ENCODE measurements around the gene GP2.

The GP2 gene

DNA sequence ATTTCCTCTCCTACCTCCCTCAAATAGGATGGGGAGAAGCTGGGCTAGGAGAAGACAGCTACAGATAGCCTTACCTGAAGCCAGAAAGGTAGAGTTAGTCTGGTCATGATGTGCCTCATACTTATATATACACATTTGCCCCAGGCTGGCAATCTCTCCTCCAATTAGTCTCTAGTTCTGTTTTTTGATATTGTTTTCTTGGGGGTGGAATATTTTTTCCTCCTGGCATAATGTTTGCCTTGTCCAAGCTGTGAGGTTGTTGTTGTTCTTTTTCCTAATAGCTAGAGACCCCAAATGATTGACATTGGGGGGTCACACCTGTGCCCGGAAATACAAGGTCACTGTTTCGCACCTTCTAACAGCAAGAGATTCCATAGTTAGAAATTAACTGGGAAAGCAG lies 25.3 kb upstream of the GP2 start, which contains the start of gene UMOD:
Gene UMOD, minus strand, starts transcription at position 101 of the 400 bp plus-strand sequence. CDS start 1,978 bp downstream, outside the sequence.
- H3K79me1 ChIP-seq (ENCODE audit: low read length): no peaks in the 10 kb centered on the region

DNA sequence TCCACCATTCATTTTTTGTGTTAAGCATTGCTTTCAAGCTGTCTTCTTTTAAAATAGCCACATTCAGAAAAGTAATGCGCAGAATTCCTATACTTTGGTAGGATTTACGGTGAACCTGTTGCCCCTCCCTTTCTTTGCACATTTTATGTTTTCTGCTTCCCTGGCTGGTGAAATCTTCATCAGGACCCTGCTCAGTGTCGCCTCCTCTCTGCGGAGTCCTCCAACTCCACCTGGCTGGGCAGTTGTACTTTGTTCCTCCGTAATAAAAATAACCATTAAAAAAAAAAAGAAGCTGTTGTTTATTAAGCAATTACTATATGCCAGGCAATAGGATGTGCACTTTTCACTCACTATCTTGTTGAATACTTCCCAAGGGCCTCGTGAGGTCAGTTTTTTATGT lies 22.3 kb upstream of the GP2 start:
- DNase-seq: no peak
- Histone ChIP-seq H3K9me3 (ENCODE audit: insufficient read depth, low read depth, low read length) (no peaks in the 10 kb centered on the region), H3K4me1 (ENCODE audit: control insufficient read depth in 1 of 2, insufficient read depth in 2 of 2, low read length in 2 of 2) (no peaks in the 10 kb centered on the region), H3K4ac (ENCODE audit: low read depth, low read length) (no peak overlapping the region), H3K36me3 (ENCODE audit: control insufficient read depth in 1 of 2, insufficient read depth in 2 of 2, low read length in 2 of 2) (no peaks in the 10 kb centered on the region), H4K12ac (ENCODE audit: low read depth, low read length) (no peak overlapping the region), H3K23ac (ENCODE audit: low read length) (no peak overlapping the region), H2BK5ac (ENCODE audit: low read depth, low read length, poor library complexity) (no peak overlapping the region), H3K27me3 (ENCODE audit: insufficient read depth, low read length) (no peaks in the 10 kb centered on the region), H3K4me3 (ENCODE audit: low read depth, low read length) (no peak overlapping the region), H4K8ac (ENCODE audit: low read depth, low read length) (no peak overlapping the region), H3K27ac (ENCODE audit: low read depth, low read length) (no peak overlapping the region), H2AK5ac (ENCODE audit: low read length) (no peak overlapping the region), H3K9ac (ENCODE audit: low read length) (no peak overlapping the region), H3K79me2 (ENCODE audit: control insufficient read depth, insufficient read depth, low read length, poor library complexity) (no peaks in the 10 kb centered on the region), H3K18ac (ENCODE audit: low read length) (no peak overlapping the region), H3K79me1 (ENCODE audit: low read length) (no peaks in the 10 kb centered on the region), H3K14ac (ENCODE audit: low read length) (no peak overlapping the region), H3K4me2 (ENCODE audit: low read length) (no peak overlapping the region), H4K91ac (ENCODE audit: low read depth, low read length) (no peak overlapping the region), H2AFZ (ENCODE audit: insufficient read depth, low read length, poor library complexity) (no peak overlapping the region), H2BK120ac (ENCODE audit: insufficient read depth, low read length, poor library complexity) (no peak overlapping the region), H2BK12ac (ENCODE audit: low read length) (no peak overlapping the region)
- no CpG with 5 or more reads among the region's 6 CpGs for WGBS (ENCODE audit: extremely low coverage, insufficient coverage, insufficient read length)

More for the DNA sequence above, 25.3 kb upstream of the GP2 start, which contains the start of gene UMOD:
- Histone ChIP-seq H3K9me3 (ENCODE audit: insufficient read depth, low read depth, low read length) (no peaks in the 10 kb centered on the region), H3K23ac (ENCODE audit: low read length) (no peak within 1 kb of the TSS), H3K14ac (ENCODE audit: low read length) (no peak within 1 kb of the TSS), H3K18ac (ENCODE audit: low read length) (no peak within 1 kb of the TSS), H2BK12ac (ENCODE audit: low read length) (no peak within 1 kb of the TSS), H2AFZ (ENCODE audit: insufficient read depth, low read length, poor library complexity) (no peak within 1 kb of the TSS), H3K4me3 (ENCODE audit: low read depth, low read length) (no peak within 1 kb of the TSS), H3K27ac (ENCODE audit: low read depth, low read length) (no peak within 1 kb of the TSS), H3K27me3 (ENCODE audit: insufficient read depth, low read length) (no peaks in the 10 kb centered on the region), H4K8ac (ENCODE audit: low read depth, low read length) (no peak within 1 kb of the TSS), H3K36me3 (ENCODE audit: control insufficient read depth in 1 of 2, insufficient read depth in 2 of 2, low read length in 2 of 2) (no peaks in the 10 kb centered on the region), H3K4ac (ENCODE audit: low read depth, low read length) (no peak within 1 kb of the TSS), H2BK5ac (ENCODE audit: low read depth, low read length, poor library complexity) (no peak within 1 kb of the TSS), H3K9ac (ENCODE audit: low read length) (no peak within 1 kb of the TSS), H3K4me2 (ENCODE audit: low read length) (no peak within 1 kb of the TSS), H4K91ac (ENCODE audit: low read depth, low read length) (no peak within 1 kb of the TSS), H2AK5ac (ENCODE audit: low read length) (no peak within 1 kb of the TSS), H3K4me1 (ENCODE audit: control insufficient read depth in 1 of 2, insufficient read depth in 2 of 2, low read length in 2 of 2) (no peaks in the 10 kb centered on the region), H4K12ac (ENCODE audit: low read depth, low read length) (no peak within 1 kb of the TSS), H2BK120ac (ENCODE audit: insufficient read depth, low read length, poor library complexity) (no peak within 1 kb of the TSS), H3K79me2 (ENCODE audit: control insufficient read depth, insufficient read depth, low read length, poor library complexity) (no peaks in the 10 kb centered on the region)
- no peak for DNase-seq
- no CpG with 5 or more reads among the region's 2 CpGs for WGBS (ENCODE audit: extremely low coverage, insufficient coverage, insufficient read length)

GRCh38 chr16:20348365-20349185 lies 21.3 kb upstream of the GP2 start:
- no peak overlapping the region for H3K4me2 ChIP-seq (ENCODE audit: low read length)
- H3K27me3 ChIP-seq (ENCODE audit: insufficient read depth, low read length): no peaks in the 10 kb centered on the region
- no peak overlapping the region for H3K18ac ChIP-seq (ENCODE audit: low read length)
- H2AFZ ChIP-seq (ENCODE audit: insufficient read depth, low read length, poor library complexity): no peak overlapping the region
- H4K91ac ChIP-seq (ENCODE audit: low read depth, low read length): no peak overlapping the region
- no peaks in the 10 kb centered on the region for H3K79me1 ChIP-seq (ENCODE audit: low read length)
- no peaks in the 10 kb centered on the region for H3K79me2 ChIP-seq (ENCODE audit: control insufficient read depth, insufficient read depth, low read length, poor library complexity)
- no peak overlapping the region for H3K4me3 ChIP-seq (ENCODE audit: low read depth, low read length)
- H3K23ac ChIP-seq (ENCODE audit: low read length): no peak overlapping the region
- H2BK12ac ChIP-seq (ENCODE audit: low read length): no peak overlapping the region
- no peak overlapping the region for H2AK5ac ChIP-seq (ENCODE audit: low read length)
- no peaks in the 10 kb centered on the region for H3K4me1 ChIP-seq (ENCODE audit: control insufficient read depth in 1 of 2, insufficient read depth in 2 of 2, low read length in 2 of 2)
- H3K14ac ChIP-seq (ENCODE audit: low read length): no peak overlapping the region
- H3K36me3 ChIP-seq (ENCODE audit: control insufficient read depth in 1 of 2, insufficient read depth in 2 of 2, low read length in 2 of 2): no peaks in the 10 kb centered on the region
- no peak overlapping the region for H4K8ac ChIP-seq (ENCODE audit: low read depth, low read length)
- H3K9ac ChIP-seq (ENCODE audit: low read length): no peak overlapping the region
- DNase-seq: peak in 1 of 2 donors; percentile 13
- H2BK120ac ChIP-seq (ENCODE audit: insufficient read depth, low read length, poor library complexity): no peak overlapping the region
- no peak overlapping the region for H4K12ac ChIP-seq (ENCODE audit: low read depth, low read length)
- H3K27ac ChIP-seq (ENCODE audit: low read depth, low read length): no peak overlapping the region
- no peak overlapping the region for H3K4ac ChIP-seq (ENCODE audit: low read depth, low read length)
- WGBS (ENCODE audit: extremely low coverage, insufficient coverage, insufficient read length): no CpG with 5 or more reads among the region's 77 CpGs
- H3K9me3 ChIP-seq (ENCODE audit: insufficient read depth, low read depth, low read length): no peaks in the 10 kb centered on the region
- H2BK5ac ChIP-seq (ENCODE audit: low read depth, low read length, poor library complexity): no peak overlapping the region

DNA sequence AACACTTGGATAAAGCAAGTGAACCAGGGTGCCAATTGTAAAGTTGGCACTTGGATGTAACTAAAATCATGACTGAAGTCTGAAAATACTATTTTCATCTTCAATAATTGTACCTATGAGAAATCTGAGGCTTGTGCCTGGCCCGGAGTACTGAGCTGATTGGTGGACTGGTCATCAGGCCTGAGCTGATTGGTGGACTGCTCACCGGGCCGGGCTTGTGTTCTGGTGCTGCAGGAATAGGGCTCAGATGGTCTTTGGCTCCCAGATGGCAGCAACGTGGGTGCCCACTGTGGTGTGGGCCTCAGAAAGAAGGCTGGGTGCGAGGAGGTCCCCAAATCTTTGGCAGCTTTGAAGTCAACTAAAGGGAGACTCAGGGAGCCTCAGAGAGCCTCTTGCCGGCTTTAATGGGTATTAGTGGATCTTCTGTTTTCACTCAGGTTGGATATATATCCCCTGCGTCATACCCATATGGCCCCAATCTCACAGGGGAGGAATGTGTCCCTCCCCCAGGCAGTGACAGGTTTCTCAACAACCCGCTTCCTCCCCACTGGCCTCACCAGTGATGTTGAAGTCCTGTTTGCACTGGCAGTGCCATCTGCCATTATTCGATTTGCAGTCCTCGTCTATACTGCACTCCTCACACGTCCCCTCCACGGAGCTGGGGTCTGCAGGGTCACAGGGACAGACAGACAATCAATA lies 20.5 kb upstream of the GP2 start:
- no peaks in the 10 kb centered on the region for H3K79me1 ChIP-seq (ENCODE audit: low read length)
- H3K4me1 ChIP-seq (ENCODE audit: control insufficient read depth in 1 of 2, insufficient read depth in 2 of 2, low read length in 2 of 2): no peaks in the 10 kb centered on the region
- H2AK5ac ChIP-seq (ENCODE audit: low read length): no peak overlapping the region
- H2BK5ac ChIP-seq (ENCODE audit: low read depth, low read length, poor library complexity): no peak overlapping the region
- H3K9ac ChIP-seq (ENCODE audit: low read length): no peak overlapping the region
- H3K36me3 ChIP-seq (ENCODE audit: control insufficient read depth in 1 of 2, insufficient read depth in 2 of 2, low read length in 2 of 2): no peaks in the 10 kb centered on the region
- H3K9me3 ChIP-seq (ENCODE audit: insufficient read depth, low read depth, low read length): no peaks in the 10 kb centered on the region
- H2BK120ac ChIP-seq (ENCODE audit: insufficient read depth, low read length, poor library complexity): no peak overlapping the region
- no peak overlapping the region for H3K4ac ChIP-seq (ENCODE audit: low read depth, low read length)
- no peak overlapping the region for H4K91ac ChIP-seq (ENCODE audit: low read depth, low read length)
- no peak overlapping the region for H3K14ac ChIP-seq (ENCODE audit: low read length)
- H3K23ac ChIP-seq (ENCODE audit: low read length): no peak overlapping the region
- DNase-seq: peak; percentile 78 to 85
- H2AFZ ChIP-seq (ENCODE audit: insufficient read depth, low read length, poor library complexity): no peak overlapping the region
- no peak overlapping the region for H4K8ac ChIP-seq (ENCODE audit: low read depth, low read length)
- no peaks in the 10 kb centered on the region for H3K79me2 ChIP-seq (ENCODE audit: control insufficient read depth, insufficient read depth, low read length, poor library complexity)
- H4K12ac ChIP-seq (ENCODE audit: low read depth, low read length): no peak overlapping the region
- WGBS (ENCODE audit: extremely low coverage, insufficient coverage, insufficient read length): no CpG with 5 or more reads among the region's 12 CpGs
- no peak overlapping the region for H3K4me3 ChIP-seq (ENCODE audit: low read depth, low read length)
- H3K27ac ChIP-seq (ENCODE audit: low read depth, low read length): no peak overlapping the region
- H3K18ac ChIP-seq (ENCODE audit: low read length): no peak overlapping the region
- no peak overlapping the region for H2BK12ac ChIP-seq (ENCODE audit: low read length)
- no peaks in the 10 kb centered on the region for H3K27me3 ChIP-seq (ENCODE audit: insufficient read depth, low read length)
- H3K4me2 ChIP-seq (ENCODE audit: low read length): no peak overlapping the region

Data from trophoblast cell (in vitro differentiated cells and primary cell).